ENCODE results near the gene SLC29A2.
A peak's percentile ranks its signal among the peaks of the same experiment; 100 is the strongest.

Gene SLC29A2

DNA sequence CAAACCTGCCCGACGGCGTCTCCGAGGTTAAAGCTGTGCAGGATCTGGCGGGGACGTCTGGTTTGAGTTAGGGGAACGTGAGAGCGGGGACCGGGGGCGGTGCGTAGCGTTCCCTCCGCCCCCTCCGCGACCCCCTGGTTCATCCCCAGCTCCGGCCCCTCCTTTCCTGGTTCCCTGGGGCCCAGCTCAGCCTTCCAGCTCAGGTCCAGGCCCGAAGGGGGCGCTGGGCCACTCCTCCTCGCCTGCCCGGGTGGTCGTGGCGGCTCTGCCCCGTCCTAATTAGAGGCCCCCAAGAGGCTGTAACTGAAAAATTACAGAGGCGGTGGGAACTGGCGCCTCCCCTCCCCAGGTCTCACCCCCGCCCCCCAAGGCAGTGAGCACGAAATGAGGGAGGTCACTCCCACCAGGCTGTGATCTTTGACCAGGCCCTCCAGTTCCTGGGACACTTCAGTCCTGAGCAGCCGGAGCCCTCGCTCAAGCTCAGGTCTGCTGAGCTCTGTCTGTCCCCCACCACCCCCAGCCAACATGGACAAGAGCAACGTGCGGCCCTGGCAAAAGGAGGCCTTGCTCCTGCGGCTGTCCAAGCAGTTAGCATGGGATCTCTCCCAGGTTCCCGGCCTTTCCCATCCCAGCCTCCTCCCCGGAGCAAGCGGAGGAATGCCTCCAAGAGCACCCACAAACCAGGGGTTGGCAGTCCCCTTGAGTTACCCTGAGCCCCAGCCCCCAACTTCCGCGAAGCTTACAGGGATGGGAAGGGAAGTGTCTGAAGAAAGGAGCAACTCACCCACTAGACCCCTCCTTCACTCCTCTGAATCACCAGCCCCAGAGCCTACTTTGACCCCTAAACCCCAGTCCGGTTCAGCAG lies 58.0 kb downstream of the SLC29A2 start:
- Histone ChIP-seq H3K36me3 (no peaks in the 10 kb centered on the region), H3K4me3 (ENCODE audit: low read depth, low read length) (peak overlapping the region; percentile 62), H3K4me1 (peaks cover 39% of the 10 kb centered on the region), H3K9me3 (no peaks in the 10 kb centered on the region), H3K27me3 (no peaks in the 10 kb centered on the region)
- DNase-seq, result peak; percentile 45
- TF ChIP-seq, protein P1, sequence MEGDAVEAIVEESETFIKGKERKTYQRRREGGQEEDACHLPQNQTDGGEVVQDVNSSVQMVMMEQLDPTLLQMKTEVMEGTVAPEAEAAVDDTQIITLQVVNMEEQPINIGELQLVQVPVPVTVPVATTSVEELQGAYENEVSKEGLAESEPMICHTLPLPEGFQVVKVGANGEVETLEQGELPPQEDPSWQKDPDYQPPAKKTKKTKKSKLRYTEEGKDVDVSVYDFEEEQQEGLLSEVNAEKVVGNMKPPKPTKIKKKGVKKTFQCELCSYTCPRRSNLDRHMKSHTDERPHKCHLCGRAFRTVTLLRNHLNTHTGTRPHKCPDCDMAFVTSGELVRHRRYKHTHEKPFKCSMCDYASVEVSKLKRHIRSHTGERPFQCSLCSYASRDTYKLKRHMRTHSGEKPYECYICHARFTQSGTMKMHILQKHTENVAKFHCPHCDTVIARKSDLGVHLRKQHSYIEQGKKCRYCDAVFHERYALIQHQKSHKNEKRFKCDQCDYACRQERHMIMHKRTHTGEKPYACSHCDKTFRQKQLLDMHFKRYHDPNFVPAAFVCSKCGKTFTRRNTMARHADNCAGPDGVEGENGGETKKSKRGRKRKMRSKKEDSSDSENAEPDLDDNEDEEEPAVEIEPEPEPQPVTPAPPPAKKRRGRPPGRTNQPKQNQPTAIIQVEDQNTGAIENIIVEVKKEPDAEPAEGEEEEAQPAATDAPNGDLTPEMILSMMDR (IDR thresholded peaks at IDR 0.05; ENCODE audit: low read depth, low read length), result peak; percentile 40

DNA sequence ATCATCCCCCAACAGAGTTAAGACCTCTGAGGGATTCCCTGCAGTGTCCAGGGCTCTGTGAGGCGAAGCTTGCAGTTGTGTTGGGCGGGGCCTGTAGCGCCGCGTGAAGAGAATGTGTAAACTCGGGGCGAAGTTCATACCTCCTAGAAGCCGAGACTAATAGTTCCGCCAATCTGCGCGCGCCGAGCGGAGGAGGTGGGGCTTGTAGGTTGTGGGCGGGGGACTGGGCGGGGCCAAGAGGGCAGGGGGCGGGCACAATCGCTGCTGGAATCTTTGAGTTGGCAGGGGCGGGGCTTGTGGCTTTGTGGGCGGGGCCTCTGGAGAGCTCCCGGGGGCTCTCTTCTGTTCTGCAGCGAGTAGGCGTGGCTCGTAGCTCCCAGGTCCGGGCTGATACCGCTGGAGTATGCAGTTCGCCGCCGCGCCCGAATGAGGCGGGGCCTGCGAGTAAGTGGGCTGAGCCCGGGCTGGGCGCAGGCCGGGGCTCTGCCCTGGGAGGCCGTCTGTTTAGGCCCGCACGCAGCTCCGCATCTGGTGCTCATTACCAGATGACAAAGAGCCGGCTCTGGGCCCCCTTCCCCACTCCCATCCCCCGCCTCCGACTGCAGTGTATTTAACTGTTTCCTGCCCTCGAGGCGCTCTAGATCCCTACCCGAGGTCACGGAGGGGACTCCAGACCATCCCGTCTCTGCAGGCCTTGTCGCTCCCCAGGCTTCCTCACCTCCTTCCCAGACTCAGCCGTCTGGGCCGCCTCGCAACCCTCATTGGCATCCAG lies 58.8 kb downstream of the SLC29A2 start:
- Histone ChIP-seq H3K27me3 (no peaks in the 10 kb centered on the region), H3K4me3 (ENCODE audit: low read depth, low read length) (peak overlapping the region; percentile 68), H3K9me3 (no peaks in the 10 kb centered on the region), H3K36me3 (no peaks in the 10 kb centered on the region), H3K4me1 (peaks cover 31% of the 10 kb centered on the region)
- TF ChIP-seq, protein P1 (IDR thresholded peaks at IDR 0.05; ENCODE audit: low read depth, low read length), result no peak
- peak; percentile 100 for DNase-seq

Data from BE2C (cell line).